ENCODE results near the gene FBXO24.
A peak's percentile ranks its signal among the peaks of the same experiment; 100 is the strongest.
"Not testable (repeated sequence)": the region's sequence is repeated elsewhere in the genome, so short reads cannot be mapped to it uniquely, and the experiment has no call there.

FBXO24 gene, protein sequence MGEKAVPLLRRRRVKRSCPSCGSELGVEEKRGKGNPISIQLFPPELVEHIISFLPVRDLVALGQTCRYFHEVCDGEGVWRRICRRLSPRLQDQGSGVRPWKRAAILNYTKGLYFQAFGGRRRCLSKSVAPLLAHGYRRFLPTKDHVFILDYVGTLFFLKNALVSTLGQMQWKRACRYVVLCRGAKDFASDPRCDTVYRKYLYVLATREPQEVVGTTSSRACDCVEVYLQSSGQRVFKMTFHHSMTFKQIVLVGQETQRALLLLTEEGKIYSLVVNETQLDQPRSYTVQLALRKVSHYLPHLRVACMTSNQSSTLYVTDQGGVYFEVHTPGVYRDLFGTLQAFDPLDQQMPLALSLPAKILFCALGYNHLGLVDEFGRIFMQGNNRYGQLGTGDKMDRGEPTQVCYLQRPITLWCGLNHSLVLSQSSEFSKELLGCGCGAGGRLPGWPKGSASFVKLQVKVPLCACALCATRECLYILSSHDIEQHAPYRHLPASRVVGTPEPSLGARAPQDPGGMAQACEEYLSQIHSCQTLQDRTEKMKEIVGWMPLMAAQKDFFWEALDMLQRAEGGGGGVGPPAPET

GRCh38 chr7:100586266-100587025 lies at the start of gene FBXO24:
Gene FBXO24 (plus strand): TSS chr7:100586328. CDS start chr7:100586626, 298 bp downstream.
- DNase-seq, result peak; percentile 100

- DNase-seq, result not testable (repeated sequence)
Measured at GRCh38 chr7:100536695-100537094, 49.4 kb upstream of the FBXO24 start.

DNA sequence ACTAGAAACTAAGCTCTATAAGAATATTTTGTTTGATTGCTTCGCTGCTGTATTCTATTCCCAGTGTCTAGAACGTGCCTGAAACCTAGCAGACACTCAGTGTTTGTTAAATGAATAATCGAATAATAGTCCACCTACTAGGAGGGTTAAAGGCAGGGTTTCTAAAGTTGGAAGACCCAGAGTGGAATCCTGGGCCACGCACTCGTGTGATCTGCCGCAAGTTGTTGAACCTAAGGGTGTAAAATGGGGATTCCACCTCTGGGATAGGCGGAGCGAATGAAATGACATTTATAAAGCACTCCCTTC lies 47.8 kb upstream of the FBXO24 start:
- no peak for DNase-seq

DNA sequence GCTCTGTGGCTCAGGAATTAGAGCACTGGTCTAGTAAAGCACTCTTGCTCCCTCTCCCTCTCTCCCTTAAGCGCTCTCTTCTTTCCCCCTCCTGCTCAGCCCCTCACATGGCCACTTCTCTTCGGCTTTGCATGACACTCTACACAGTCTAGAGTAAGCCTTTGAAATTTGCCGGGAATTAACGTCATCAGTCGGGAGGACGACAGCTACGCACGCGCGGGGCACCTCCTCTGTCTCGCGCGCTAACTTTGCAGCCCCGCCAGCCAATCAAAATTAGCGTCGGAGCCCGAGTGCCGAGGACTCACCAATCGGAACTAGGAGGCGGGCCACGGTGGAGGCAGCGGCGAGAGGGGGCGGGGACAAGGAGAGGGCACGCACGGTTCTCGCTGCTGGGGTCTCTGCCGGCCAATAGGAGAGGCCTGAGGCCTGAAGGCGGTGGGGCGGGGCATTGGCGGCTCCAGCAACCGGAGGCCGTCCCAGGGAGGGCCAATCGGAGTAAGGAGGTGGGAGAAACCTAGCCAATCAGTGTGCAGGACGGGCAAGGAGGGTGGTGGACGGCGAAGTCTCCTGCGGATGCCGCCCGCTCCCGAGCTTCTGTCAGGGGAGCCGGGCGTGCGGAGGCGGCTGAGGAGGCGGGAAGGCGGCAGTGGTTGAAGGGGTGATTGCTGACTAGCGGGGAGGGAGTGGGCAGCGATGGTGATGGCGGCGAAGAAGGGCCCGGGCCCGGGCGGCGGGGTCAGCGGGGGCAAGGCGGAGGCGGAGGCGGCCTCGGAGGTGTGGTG lies 47.3 kb upstream of the FBXO24 start, which contains the start of gene AGFG2:
Gene AGFG2 (plus strand): TSS at position 550 of the 782 bp plus-strand sequence. CDS start 144 bp downstream, at position 694.
- peak; percentile 100 for DNase-seq

DNA sequence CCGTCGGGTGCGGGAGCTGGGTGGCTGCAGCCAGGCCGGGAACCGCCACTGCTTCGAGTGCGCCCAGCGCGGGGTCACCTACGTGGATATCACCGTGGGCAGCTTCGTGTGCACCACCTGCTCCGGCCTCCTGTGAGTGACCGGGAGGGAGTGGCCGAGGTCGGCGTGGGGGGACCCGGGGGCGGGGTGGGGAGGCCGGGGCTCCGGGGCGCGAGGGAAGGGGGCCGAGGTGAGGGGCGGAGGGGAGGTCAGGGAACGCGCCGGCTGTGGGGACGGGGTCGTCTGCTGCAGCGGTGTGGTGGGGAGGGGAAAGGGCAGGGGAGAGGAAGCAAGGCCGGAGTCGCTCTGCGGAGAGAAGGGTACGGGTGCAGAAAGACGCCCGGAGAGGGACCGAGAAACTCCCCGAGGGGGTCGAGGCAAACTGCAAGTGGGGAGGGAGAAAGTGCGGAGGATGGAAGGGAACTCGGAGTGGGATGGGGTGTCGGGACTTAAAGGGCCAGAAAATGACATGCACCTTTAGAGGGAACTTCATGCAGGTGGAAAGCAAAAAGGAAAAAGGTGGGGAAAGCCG lies 46.6 kb upstream of the FBXO24 start:
- DNase-seq, result no peak

DNA sequence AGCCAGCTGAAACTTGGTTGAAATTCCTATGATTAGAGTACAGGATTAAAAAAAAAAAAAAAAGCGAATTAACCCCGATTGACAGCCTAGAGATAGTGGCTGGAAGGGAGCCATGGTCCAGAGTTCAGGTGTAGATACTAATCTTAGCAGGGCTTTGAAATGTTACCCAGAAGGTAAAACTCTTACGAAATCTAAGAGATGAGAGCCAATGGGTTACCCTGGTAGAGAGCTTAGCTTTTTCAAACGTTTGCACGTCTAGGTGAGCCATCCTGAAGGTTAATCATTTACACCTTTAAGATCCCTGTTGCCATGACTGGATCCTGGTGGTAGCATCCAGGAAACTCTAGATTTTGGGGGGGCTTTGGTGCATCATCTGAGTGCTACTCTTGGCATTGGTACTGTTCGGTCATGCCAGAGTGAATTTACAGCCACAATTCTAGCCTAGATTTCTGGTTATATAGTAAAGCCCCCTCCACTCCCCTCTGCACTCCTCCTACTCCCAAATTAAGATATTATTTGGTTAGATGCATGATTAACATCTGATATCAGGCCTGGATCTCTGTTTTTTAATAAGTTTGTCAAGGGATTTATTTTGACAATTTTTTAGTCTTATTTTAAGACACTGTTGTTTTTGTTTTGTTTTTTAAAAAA lies 45.9 kb upstream of the FBXO24 start:
- no peak for DNase-seq

GRCh38 chr7:100541309-100541708 lies 44.8 kb upstream of the FBXO24 start:
- not testable (repeated sequence) for DNase-seq

DNA sequence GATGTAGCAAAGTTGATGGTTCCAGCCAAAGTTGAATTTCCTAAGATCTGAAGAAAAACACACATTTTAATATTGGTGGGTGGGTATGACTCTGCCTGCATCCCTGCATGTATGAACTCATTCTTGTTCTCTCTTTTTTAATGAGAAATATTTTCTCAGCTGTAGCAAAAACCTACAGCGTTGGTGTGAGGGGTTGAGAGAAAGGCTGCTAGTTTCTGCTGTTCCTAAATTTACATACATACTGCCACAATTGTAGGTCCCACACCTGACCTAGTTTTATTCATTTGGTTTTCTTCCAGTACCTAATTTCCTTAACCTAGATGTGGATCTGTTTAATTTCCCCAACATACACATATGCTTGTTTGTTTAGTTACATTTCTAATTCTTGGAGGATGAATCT lies 42.5 kb upstream of the FBXO24 start:
- DNase-seq, result no peak

DNA sequence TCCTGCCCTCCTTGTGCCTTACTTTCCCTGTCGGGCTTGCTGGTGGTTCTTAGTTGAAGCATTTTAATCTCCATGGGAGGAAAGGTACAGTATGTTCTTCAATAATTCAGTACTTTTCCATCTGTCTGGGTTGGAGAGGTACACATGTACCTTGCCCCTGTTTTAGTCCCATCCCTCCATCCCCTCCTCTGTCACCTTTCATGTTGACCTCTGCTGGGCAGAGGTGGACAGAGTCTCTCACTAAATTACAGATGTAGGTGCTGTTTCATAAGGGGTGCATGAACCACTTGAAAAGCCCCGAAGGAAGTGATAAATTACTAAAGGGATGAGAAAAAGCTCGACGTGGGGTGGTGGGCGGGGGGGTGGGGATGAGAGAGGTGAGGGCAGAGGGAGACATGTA lies 41.7 kb upstream of the FBXO24 start:
- no peak for DNase-seq

DNA sequence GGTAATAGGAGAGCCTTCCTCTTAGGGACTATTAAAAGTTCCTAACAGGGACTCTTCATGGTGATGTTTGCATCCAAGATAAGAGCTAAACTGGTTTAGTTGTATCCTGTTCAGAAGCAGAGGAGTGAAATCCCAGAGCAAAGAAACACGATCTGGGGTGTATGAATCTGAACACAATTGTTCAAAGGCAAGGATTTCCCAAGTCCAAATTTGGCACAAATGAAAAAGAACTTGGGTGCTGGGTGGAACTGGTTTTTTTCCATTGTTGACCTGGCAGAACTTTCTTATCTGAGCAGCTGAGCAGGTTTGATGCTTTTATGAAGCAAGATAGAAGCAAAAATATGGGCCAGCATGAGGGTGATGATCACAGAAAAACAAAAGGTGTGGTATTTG lies 41.2 kb upstream of the FBXO24 start:
- DNase-seq, result no peak

DNA sequence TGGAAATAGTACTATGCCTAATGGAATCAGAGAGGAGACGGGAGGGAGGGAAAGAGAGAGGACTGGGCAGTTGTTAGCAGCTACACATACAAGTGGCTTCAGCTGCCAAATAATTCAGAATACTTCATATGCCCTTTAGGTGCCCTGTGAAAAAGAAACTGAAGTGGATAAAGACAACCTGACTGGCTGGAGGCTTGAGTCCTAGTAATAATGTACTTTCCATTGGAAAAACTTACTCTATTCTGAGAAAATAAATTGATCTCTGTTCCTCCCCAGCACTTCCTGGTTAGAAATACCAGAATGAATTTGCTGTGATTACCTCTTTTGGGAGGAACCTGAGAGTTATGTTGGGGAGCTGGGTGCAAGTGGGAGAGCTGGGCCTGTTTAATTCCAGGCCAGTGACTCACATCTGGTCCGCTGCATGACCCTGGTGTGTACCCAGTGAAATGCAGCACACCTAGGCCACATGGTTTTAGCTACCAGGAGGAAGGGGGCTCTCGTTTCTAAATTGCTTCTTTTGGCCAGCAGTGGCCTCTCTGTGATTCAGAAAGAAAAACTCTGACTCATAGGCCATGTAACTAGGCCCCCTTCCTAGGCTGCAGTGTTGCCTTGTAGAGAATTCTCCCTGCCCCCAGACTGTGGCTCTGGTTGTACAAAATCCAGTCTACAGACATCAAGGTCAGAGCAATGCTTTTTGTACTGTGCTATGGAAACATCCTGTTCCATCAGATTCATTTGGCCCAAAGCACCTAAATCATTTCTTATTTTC lies 40.6 kb upstream of the FBXO24 start:
- no peak for DNase-seq

GRCh38 chr7:100546129-100546925 lies 39.8 kb upstream of the FBXO24 start:
- no peak for DNase-seq

DNA sequence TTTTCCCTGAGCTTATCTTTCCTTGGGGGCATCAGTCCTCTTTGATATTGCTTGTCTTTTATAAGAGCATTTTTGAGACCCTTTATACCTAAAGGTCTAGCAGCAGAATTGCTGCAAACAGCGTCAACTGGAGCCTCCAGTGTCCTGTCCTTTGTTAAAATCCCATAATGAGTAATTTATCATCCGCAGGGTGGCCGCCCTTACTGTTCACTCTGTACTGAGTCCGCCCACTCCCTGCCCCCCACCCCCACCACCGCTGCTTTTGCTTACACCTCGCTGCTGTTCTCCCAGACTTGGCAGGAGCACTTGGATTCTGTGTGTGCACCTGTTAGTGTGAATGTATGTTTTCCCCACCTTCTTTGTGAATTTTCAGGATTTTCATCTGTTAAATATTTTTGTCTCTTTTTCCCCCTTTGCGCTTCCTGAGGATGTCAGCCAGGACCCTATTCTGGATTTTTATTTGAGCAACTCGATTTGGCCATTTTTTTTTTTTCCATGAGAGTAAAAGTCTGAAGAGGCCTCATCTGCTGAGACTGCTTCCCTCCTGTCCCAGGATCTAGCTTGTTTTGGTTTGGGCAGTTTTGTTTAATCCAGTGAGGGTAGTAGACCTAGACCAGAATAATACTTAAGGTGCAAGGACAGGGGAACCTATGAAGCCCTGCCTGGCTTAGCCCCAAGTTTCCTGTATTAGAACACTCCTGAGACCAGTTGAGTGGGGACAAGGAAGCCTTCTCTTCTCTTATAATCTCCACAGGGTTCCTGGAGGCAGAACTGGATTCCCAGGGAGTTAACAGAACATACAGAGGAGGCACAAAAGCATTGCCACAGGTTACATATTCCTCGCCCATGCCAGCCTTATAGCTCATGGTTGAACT lies 39.0 kb upstream of the FBXO24 start:
- no peak for DNase-seq

GRCh38 chr7:100547872-100548271 lies 38.3 kb upstream of the FBXO24 start:
- no peak for DNase-seq

DNA sequence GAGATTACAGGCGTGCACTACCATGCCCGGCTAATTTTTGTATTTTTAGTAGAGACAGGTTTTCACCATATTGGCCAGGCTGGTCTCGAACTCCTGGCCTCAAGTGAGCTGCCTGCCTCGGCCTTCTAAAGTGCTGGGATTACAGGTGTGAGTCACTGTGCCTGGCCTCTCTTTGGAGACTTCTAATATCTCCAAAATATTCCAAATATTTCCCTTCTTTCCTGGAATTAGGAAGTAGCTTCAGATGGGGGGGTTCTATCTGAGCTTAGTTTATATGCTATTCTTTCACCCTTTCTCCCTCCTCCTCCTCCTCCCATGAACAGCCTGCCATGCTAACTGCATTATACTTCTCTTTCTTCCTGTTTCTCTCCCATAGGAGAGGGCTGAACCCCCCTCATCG lies 37.7 kb upstream of the FBXO24 start:
- not testable (repeated sequence) for DNase-seq

DNA sequence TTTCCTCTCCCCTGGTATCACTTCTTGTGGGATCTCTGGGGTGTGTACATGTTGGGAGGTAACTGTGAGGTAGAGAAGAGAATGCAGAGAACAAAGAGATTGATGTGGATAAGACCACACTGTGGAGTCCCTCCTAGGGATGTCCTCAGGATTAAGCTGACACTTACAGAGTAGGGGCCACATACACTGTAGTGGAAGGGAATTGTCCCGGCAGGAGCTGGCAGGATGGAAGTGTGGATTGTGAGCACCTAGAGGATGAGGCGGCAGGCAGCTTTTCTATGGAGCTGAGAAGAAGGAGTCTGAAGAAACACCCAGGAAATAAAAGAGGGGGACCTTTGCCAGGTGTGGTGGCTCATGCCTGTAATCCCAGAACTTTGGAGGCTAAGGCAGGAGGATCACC lies 33.6 kb upstream of the FBXO24 start:
- DNase-seq, result no peak

DNA sequence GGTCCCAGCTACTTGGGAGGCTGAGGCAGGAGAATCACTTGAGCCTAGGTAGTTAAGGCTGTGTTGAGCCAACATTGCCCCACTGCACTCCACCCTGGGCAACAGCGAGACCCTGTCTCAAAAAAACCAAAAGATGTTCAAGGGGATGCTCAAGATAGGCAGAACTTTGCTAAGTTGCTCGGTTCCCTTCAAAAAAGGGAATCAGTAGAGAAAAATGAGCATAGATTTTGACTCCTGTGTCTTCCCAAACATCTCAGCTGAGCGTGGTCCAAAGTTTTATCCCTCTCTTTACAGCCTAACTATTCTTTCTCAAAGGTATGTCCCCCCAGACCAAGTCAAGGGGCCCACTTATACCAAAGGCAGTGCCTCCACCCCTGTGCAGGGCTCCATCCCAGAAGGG lies 33.1 kb upstream of the FBXO24 start:
- DNase-seq, result no peak

- DNase-seq, result no peak
Measured at GRCh38 chr7:100555701-100556100, 30.4 kb upstream of the FBXO24 start.

- DNase-seq, result no peak
Measured at GRCh38 chr7:100556541-100556940, 29.6 kb upstream of the FBXO24 start.

GRCh38 chr7:100559127-100559526 lies 27.0 kb upstream of the FBXO24 start:
- no peak for DNase-seq
